Measurements from ENCODE around the gene ABL1.

Gene ABL1

GRCh38 chr9:130849356-130849755, 14.3 kb downstream of the ABL1 start:
- DNase-seq (ENCODE audit: low spot score) = no peak

- no peak for DNase-seq (ENCODE audit: low spot score)
These were observed 17.7 kb downstream of the ABL1 start for GRCh38 chr9:130852801-130853200.

- DNase-seq (ENCODE audit: low spot score) = no peak
These were observed 19.0 kb downstream of the ABL1 start for GRCh38 chr9:130854092-130854491.

DNA sequence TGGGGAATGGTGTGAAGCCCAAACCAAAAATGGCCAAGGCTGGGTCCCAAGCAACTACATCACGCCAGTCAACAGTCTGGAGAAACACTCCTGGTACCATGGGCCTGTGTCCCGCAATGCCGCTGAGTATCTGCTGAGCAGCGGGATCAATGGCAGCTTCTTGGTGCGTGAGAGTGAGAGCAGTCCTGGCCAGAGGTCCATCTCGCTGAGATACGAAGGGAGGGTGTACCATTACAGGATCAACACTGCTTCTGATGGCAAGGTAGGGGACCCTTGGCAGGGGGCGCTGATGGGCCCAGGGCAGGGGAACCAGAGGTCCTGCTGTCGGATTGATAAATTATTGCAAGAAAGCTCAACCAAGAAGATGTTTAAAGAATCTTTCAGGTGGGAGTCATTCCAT, 19.8 kb downstream of the ABL1 start:
- DNase-seq (ENCODE audit: low spot score) = no peak

GRCh38 chr9:130856474-130856873, 21.4 kb downstream of the ABL1 start:
- DNase-seq (ENCODE audit: low spot score) = no peak

- no peak for DNase-seq (ENCODE audit: low spot score)
These were observed 23.0 kb downstream of the ABL1 start for GRCh38 chr9:130857864-130858738.

- no peak for DNase-seq (ENCODE audit: low spot score)
These were observed 24.0 kb downstream of the ABL1 start for GRCh38 chr9:130858739-130859705.

DNA sequence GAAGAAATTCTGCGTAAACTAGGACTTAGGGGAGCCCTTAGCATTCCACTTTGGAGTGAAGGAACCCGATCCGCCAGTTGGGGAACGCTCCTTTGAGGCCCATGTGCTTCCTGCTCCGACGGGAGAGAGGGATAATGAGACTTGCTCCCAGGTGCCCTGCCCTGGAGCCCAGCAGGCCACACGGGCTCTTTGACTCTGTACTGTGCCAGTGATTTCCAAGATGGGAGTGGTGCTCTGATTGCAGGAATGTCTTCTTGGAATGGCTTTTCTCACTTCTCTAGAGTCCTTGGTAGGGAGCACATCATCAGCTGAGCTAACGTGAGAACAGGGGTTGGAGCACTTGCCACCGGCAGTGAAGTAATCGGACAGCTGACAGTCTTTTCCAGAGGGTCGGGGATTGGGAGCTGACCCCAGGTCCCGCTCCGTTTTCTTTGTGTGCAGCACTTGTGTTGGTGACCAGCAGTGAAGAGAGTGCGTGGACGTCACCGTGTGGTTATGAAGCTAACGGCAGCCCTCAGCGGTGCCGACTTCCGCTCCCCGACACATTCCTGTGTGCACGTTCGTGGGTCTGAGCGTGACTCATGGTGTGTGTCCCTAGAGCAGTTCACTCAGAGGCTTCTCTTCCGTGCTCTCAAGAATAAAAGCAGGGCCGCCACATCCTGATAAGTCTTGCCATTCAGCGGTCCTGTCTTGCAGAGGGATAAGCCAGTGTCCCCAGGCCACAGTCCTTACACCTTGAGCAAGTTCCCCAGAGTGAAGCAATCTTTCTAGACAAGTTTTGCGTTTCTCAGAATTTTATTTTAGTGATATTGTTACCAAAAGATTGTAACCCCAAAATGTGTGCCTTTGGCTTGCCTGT, 25.6 kb downstream of the ABL1 start:
- no peak for DNase-seq (ENCODE audit: low spot score)

DNA sequence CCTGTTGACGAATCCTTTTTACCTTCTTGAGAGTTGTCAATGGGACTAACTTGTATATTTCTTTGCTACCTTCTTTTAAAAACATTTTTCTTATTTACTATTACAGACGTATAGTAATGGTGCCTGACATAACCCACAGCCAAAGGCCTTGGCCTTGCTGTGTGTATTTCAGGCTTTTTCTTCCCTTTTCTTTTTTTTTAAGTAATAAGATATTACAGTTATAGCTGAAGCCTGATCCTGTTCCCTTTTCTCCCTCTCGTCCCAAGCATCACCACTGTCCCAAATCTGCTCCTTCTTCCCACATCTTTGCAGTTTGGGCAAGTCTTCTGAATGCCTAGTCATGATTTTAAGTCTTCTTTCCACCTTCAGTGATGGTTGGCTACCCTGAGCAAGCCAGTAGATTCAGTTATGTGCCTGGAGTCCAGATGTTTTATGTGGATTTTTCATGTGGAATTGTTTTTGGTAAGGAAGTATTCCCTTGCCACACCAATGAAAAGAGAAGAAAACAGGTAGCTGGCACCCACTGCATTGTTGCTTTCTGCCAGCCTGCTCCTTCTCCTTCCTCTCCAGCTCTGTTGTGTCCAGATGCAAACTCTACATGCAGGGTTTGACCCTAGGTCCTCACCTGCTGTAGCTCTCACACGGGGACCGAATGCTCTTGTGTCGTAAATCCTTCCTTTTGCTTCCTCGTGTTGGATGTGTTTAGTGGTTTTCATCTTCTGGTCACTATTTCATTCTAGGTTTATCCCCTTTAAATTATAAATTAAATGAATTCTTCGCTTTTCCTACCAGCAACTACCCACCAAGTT, 26.5 kb downstream of the ABL1 start:
- no peak for DNase-seq (ENCODE audit: low spot score)

GRCh38 chr9:130862217-130862616, 27.2 kb downstream of the ABL1 start:
- DNase-seq (ENCODE audit: low spot score) = no peak

DNA sequence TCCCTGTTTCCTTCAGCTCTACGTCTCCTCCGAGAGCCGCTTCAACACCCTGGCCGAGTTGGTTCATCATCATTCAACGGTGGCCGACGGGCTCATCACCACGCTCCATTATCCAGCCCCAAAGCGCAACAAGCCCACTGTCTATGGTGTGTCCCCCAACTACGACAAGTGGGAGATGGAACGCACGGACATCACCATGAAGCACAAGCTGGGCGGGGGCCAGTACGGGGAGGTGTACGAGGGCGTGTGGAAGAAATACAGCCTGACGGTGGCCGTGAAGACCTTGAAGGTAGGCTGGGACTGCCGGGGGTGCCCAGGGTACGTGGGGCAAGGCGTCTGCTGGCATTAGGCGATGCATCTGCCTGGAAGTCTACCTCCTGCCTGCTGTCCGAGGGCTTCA, 27.7 kb downstream of the ABL1 start:
- DNase-seq (ENCODE audit: low spot score) = no peak

- no peak for DNase-seq (ENCODE audit: low spot score)
These were observed 29.5 kb downstream of the ABL1 start for GRCh38 chr9:130864541-130864940.

DNA sequence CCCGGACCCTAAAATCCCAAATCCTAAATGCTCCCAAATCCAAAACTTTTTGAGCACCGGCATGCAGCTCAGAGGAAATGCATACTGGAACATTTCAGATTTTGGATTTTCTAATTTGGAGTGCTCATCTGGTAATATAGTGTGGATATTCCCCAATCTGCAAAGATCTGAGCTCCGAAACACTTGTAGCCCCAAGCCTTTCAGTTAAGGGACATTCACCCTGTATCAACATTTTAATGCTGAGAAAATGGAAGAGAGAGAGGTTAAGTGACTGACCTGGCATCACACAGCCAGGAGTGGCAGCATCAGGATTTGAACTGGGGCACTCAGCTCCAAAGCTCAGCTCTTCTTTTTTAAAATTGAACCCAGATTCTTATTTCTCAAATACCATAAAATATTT, 30.9 kb downstream of the ABL1 start:
- DNase-seq (ENCODE audit: low spot score) = no peak

GRCh38 chr9:130866474-130866965, 31.5 kb downstream of the ABL1 start:
- no peak for DNase-seq (ENCODE audit: low spot score)

- no peak for DNase-seq (ENCODE audit: low spot score)
These were observed 32.5 kb downstream of the ABL1 start for GRCh38 chr9:130867556-130867955.

- no peak for DNase-seq (ENCODE audit: low spot score)
These were observed 33.2 kb downstream of the ABL1 start for GRCh38 chr9:130868230-130868629.

DNA sequence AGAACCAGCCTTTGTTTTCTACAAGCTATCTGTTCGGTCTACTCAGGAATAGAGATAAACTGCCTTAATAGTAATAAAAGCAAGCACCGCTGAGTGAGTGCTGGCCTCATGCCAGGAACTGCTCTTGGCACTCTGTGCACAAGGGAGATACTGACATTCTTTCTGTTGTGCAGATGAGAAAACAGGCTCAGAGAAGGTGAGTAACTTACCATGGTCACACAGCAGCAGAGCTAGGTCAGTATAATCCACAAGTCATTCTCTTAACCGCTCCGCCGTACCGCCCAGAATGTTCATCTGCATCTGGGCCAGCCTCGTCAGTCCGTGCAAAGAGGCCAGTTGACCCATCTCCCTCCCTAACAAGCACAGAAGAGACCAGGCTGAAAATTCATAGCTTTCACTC, 34.2 kb downstream of the ABL1 start:
- DNase-seq (ENCODE audit: low spot score) = no peak

GRCh38 chr9:130870491-130871381, 35.7 kb downstream of the ABL1 start:
- DNase-seq (ENCODE audit: low spot score) = no peak

DNA sequence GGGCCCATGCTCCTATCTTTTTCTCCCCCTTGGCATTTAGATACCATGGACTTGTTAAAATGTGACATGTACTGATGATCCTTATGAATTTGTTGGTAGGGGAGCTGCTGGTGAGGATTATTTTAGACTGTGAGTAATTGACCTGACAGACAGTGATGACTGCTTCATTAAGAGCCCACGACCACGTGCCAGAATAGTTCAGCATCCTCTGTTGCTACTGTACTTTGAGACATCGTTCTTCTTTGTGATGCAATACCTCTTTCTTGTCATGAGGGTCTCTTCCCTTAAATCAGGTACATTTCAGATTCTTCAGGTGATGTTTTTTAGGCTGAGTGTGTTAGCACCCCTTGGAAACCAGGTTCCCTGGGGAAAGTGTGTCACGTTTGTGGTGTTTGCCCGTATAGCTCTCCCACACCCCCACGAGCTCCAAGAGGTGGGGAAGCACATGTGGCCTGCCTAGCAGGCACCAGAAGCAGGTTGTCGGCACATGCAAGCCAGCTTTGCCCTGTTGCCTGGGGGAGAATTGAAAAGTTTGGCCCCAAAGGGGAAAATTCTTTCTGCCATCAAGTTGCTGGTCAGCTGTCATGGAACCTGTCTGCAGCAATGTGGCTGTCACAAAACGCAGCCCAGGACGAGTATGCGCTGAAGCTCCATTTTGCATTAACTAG, 36.5 kb downstream of the ABL1 start:
- no peak for DNase-seq (ENCODE audit: low spot score)

Measured in putamen (tissue), 1 donor.